ENCODE measurements around the gene ADAMTS4. TPM values are rescaled to one million over a fixed set of nuclear protein-coding genes. Genes with fewer than 3 reads are reported as not detected.

ADAMTS4 gene, protein sequence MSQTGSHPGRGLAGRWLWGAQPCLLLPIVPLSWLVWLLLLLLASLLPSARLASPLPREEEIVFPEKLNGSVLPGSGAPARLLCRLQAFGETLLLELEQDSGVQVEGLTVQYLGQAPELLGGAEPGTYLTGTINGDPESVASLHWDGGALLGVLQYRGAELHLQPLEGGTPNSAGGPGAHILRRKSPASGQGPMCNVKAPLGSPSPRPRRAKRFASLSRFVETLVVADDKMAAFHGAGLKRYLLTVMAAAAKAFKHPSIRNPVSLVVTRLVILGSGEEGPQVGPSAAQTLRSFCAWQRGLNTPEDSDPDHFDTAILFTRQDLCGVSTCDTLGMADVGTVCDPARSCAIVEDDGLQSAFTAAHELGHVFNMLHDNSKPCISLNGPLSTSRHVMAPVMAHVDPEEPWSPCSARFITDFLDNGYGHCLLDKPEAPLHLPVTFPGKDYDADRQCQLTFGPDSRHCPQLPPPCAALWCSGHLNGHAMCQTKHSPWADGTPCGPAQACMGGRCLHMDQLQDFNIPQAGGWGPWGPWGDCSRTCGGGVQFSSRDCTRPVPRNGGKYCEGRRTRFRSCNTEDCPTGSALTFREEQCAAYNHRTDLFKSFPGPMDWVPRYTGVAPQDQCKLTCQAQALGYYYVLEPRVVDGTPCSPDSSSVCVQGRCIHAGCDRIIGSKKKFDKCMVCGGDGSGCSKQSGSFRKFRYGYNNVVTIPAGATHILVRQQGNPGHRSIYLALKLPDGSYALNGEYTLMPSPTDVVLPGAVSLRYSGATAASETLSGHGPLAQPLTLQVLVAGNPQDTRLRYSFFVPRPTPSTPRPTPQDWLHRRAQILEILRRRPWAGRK
- 2.1 and 14.7 TPM in 2 replicates for total RNA-seq

DNA sequence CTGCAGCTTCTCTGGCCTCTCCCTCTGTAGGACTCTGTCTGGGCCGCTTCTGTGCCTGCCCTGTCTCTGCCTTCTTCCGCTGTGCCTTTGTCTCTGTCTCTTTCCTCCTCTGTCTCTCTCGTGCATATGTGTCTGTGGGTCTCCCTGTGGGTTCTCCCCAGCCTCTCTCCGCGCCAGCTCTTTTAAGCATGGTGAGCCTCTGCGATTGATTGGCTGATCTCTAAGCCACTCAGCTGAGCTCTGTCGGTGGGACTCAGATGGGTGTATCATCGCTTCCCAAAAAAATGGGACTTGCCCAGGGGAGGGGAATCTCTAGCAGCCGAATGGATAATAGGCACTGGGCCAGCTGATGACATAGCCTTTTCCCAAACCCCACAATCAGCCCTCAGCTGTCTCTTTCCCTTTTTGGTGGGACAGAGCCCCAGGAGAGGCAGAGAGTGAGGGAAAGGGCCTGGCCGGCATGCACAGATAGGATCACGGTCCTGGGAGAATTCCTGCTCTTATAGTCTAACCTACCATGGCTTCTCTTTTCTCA, at the start of gene ADAMTS4:
Gene ADAMTS4, minus strand, starts transcription at position 158 of the 535 bp plus-strand sequence. CDS start 427 bp downstream, outside the sequence.

DNA sequence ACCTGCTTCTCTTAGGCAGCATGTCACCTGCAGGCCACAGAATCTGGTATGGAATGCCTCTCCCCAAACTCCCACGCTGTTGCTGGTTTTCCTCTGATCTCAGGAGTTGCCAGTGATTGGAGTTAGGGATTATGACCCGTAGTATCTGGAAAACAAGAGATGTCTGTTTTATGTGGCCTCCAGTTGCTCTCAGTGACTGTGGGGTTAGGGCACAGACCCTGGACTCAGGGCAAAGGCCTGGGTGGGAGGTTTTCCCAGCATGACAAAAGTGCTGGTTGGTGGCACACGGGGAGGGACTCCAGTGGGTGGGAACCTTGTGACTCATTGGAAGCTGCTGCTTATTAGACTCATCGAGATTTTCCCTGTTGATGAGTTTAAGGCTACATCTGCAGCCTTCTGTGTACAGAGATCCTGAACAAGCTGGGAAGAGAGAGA, 39.2 kb upstream of the ADAMTS4 start, which contains the start of gene NR1I3:
Gene NR1I3, minus strand, starts transcription at position 165 of the 435 bp plus-strand sequence. CDS start 1,638 bp downstream, outside the sequence.

DNA sequence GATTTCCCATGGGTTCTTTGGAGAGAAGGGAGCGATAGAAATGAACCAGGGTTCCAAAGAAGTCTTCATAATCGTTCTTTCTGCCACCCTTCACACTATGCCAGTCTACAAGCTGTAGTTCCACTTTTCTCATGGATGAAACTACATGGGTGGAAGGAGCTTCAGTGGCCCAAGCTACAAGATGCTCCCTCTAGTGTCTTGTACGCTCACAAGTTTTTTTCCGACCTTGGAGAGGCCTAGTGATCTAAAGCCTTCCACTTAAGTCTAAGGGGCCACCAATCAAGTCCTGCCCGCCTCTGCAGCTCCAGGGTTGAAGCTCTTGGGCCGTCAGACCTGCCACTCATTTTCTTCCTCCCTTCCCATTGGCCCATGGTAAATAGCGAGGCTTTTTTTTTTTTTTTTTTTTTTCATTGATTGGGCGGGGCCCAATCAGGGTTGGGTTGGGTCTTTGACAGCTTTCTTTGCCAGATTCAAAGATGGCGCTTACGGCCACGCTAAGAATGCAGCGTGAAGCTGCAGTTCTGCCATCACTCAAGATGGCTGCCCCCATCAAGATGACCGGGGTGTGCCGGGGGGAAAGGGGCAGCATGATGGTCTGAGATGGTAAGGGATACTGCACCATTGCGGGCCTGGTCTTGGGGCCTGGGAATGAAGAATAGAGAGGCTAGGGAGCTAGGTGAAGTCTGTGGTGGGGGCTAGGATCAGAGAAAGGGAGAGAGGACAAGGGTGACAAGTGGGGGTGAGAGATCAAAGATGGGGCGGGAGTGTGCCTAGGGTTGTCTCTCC, 26.9 kb upstream of the ADAMTS4 start, which contains the start of gene TOMM40L:
Gene TOMM40L, plus strand, starts transcription at position 527 of the 786 bp plus-strand sequence. CDS start 430 bp downstream, outside the sequence.

DNA sequence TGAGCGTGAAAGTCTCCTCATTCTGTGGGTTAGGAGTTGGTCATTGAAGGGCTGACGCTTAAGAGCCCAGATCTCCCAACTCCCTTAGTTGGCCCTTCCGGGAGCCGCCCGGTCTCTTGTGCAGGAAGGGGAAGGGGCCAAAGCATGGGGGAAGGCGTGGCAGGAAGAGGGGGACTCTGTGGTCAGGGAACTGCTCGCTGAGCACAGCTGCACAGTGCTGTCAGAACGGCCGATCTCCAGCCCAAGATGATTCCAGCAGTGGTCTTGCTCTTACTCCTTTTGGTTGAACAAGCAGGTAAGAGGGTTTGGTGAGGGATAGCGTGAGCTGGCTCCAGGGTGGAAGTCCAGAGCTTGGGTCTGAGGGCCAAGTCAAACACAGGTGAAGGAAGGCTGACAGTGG, 16.2 kb upstream of the ADAMTS4 start, which contains the start of gene FCER1G:
Gene FCER1G, plus strand, starts transcription at position 220 of the 400 bp plus-strand sequence. Its CDS starts 27 bp downstream, at position 247.

DNA sequence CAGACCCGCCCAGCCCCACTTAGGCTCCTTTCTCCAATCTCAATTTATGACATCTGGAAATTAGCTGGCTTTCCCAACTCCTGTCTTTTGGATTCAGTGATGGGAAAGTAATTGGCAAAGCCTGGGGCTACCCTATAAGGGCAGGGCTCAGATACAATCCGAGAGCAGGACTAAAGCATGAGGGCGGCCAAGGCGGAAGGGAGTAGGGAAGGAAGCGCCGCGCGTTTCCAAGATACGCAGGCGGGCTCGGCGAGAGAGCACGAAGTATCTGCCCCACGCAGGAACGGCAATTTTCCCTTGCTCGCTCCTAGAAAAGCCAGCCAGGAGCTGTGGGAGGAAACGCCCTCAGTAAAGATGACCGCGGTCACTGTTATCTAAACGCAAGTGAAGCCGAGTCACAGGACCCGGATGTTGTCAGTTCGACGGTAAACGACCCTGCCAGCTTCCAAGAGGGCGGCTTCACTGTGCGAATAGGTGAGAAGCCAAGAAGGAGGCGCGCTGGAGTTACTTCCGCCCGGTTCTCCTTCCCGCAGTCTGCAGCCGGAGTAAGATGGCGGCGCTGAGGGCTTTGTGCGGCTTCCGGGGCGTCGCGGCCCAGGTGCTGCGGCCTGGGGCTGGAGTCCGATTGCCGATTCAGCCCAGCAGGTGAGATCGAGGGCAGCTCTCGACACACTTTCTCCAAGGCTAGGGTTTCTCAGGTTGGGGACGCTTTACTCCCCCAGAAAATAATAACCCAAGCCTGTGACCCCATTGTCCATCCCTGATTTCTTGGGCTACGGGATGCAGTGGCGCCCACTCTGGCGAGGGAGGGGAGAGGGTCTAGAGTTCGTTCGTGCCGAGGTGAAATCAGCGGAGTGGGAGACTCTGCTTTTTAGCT, 3.2 kb upstream of the ADAMTS4 start, which contains the start of gene NDUFS2:
Gene NDUFS2, plus strand, starts transcription at position 532 of the 877 bp plus-strand sequence. Its CDS starts 19 bp downstream, at position 551.

DNA sequence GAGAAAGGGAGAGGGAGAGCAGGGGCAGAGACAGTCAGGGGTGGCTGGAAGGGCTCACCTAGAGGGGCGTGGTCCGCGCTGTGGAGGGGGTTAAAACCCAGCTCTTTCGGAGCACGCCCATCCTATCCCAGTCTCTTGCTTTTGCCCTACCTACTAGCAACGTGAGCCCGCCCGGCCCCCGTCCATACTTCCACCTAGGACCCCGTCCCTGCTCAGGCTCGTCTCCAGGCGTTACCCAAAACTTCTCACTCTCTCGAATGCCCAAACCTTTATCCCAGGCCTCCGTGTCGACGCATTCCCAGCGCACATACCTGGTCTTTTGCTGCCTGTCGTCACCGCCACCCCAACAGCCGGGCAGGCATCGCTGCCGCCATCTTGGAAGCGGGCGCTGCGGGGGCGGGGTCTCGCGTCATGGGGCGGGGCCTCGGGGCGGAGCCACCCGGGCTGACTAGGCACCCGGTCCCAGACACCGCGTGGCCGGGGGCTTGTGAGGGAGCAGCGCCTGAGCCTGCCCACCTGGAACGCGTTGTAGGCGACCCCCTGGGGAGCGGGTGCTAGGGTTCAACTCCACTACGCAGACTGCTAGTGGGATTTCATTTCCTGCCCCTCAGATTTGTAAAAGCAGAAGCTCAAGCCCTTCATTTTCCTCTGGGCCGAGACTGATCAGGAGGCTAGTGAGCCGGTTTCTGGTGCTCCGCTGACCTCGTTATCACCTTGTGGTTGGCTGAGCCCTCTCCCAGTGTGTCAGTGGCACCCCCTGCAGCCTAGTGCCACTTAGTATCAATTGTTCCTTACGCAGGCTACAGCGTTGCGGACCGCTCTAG, 21.5 kb downstream of the ADAMTS4 start, which contains the start of gene B4GALT3:
Gene B4GALT3, minus strand, starts transcription at position 396 of the 824 bp plus-strand sequence. CDS start 1,447 bp downstream, outside the sequence.

DNA sequence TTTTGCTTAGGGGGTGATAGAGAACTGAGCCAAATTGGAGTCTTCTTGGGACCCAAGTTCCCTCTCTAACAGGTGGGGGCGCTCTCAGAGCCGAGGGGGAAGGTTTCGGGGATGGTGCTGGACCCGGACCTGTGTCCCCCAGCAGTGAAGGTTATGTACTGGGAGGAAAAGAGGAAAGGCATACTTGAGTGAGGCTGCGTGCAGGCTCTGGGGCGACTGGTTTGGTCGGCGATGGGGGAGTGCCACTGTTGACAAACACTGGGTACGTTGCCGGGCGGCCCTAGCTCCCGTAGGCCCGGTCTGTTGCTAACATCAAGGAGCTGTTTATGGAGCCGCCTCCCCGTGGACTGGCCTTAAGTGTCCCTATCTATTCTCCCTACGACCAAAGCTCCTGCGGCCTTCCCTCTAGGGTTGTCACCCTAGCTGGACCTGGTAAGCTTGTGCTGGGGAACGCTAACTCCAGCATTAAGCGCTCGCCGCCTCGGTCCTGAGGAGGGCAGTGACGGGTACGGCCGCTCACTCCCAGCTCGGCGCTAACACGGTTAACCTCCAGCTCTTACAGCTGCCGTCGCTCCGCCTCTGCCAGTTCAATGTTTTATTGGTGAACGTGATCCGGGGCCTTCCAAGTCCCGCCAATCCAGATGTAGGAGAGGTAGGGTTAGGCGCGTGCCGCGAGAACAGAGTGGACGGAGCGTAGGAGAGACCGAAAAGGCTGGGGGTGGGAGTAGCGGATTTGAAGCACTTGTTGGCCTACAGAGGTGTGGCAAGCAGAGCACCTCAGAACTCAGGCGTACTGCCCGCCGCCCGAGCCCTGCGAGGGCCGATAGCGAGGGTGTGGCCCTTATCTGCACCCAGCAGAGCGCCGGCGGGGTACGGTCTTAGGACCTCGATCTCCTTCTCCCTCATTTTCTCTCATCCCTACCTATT, 32.8 kb downstream of the ADAMTS4 start, which contains the start of gene PPOX:
Gene PPOX, plus strand, starts transcription at position 685 of the 927 bp plus-strand sequence. CDS start 422 bp downstream, outside the sequence.

DNA sequence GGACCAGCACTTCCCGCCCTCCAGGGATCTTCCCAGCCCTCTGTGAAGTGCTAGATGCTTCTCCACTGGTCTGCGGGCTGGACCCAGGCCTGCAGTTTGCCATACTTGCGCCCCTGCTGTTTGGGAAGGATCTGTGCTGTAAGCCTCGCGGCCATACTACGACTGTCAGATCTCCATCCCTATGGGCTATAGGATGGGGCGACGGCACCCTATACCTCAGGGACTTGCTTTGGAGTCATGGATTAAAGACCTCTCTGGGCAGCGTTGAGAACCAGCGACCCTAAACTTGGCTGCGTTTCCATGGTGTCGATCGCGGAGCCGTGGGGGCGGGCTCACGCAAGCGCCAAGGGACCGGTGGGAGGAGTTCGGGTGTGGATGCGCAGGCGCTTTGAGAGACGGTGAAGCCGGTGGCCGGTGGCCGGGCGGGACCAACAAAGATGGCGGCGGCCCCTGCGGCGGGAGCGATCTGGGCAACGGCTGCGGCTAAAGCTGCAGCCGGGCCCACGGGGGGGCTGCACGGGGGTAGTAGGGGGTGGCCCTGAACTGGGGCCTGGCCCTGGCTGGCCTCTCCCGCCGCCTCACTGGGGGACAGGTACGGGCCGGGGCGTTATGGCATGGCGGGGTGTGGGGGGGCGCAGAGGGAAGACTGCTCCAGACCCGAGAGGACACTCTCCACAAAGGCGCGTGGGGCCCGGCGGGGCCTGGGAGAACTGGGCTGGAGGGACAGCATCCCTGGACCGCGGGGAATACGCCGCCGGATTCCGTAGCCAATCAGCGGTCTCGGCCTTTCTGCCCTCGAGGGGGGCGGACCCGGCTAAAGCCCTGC, 39.6 kb downstream of the ADAMTS4 start, which contains the start of gene USP21:
Gene USP21, plus strand, starts transcription at position 414 of the 826 bp plus-strand sequence. CDS start 1,141 bp downstream, outside the sequence.

DNA sequence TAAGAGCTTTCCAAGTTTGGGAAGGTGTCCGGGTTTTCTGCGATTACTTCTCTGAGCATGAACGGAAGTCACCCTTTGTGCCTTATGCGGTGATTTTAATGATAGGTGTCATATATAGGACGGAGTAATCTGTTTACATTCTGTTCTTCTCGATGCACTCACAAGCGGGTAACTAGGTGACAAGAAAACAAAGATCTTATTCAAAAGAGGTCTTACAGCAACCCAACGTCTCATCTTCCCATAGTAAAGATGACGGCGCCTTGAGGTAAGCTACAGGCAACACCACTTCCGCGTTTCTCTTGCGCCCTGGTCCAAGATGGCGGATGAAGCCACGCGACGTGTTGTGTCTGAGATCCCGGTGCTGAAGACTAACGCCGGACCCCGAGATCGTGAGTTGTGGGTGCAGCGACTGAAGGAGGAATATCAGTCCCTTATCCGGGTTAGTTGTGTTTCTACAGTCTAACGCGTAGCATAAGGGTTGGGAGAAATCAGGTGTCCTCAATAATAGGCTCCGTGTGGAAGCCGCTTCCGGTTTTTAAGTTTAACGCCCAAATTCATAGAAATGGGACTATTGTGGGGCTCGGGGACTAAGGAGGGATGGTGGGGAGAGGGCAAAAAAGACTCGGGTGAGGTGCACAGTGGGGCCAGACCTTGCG, 45.0 kb downstream of the ADAMTS4 start, which contains the start of gene UFC1:
Gene UFC1, plus strand, starts transcription at position 297 of the 656 bp plus-strand sequence. Its CDS starts 20 bp downstream, at position 317.

Other genes starting within 250 kb of the ADAMTS4 start
- gene ITLN2, start 244.2 kb downstream of the ADAMTS4 start, total RNA-seq: 0.52 and 0.69 TPM in 2 replicates
- 8.5 and 10.0 TPM in 2 replicates for gene F11R, start 177.9 kb downstream of the ADAMTS4 start, total RNA-seq
- gene TSTD1, start 160.1 kb downstream of the ADAMTS4 start, total RNA-seq: 7.6 and 10.1 TPM in 2 replicates
- 46.3 and 47.7 TPM in 2 replicates for gene USF1, start 153.1 kb downstream of the ADAMTS4 start, total RNA-seq
- not detected in 2 replicates for gene ARHGAP30, start 129.2 kb downstream of the ADAMTS4 start, total RNA-seq
- gene NECTIN4, start 109.5 kb downstream of the ADAMTS4 start, total RNA-seq: 0.07 and 0.13 TPM in 2 replicates
- gene KLHDC9, start 100.7 kb downstream of the ADAMTS4 start, total RNA-seq: 0.98 and 1.2 TPM in 2 replicates
- gene PFDN2, start 81.0 kb downstream of the ADAMTS4 start, total RNA-seq: 20.5 and 23.6 TPM in 2 replicates
- gene NIT1, start 80.9 kb downstream of the ADAMTS4 start, total RNA-seq: 25.5 and 26.2 TPM in 2 replicates
- 33.2 and 35.8 TPM in 2 replicates for gene DEDD, start 66.4 kb downstream of the ADAMTS4 start, total RNA-seq
- 79.2 and 79.4 TPM in 2 replicates for gene UFC1, start 45.1 kb downstream of the ADAMTS4 start, total RNA-seq
- 12.3 and 13.6 TPM in 2 replicates for gene USP21, start 39.6 kb downstream of the ADAMTS4 start, total RNA-seq
- gene PPOX, start 32.6 kb downstream of the ADAMTS4 start, total RNA-seq: 7.4 and 10.0 TPM in 2 replicates
- 32.5 and 45.2 TPM in 2 replicates for gene B4GALT3, start 21.5 kb downstream of the ADAMTS4 start, total RNA-seq
- gene NDUFS2, start 3.3 kb upstream of the ADAMTS4 start, total RNA-seq: 154 and 159 TPM in 2 replicates
- gene FCER1G, start 16.2 kb upstream of the ADAMTS4 start, total RNA-seq: not detected in 2 replicates
- not detected in 2 replicates for gene APOA2, start 24.6 kb upstream of the ADAMTS4 start, total RNA-seq
- gene TOMM40L, start 27.0 kb upstream of the ADAMTS4 start, total RNA-seq: 9.9 and 10.5 TPM in 2 replicates
- not detected in 2 replicates for gene NR1I3, start 39.1 kb upstream of the ADAMTS4 start, total RNA-seq
- gene PCP4L1, start 59.7 kb upstream of the ADAMTS4 start, total RNA-seq: 0.26 TPM in 1 of 2 replicates, not detected in the other
- gene MPZ, start 110.9 kb upstream of the ADAMTS4 start, total RNA-seq: 0.89 and 2.2 TPM in 2 replicates
- gene SDHC, start 115.3 kb upstream of the ADAMTS4 start, total RNA-seq: 33.0 and 49.3 TPM in 2 replicates
- not detected in 2 replicates for gene CFAP126, start 168.8 kb upstream of the ADAMTS4 start, total RNA-seq

All from smooth muscle cell of the pulmonary artery (primary cell).